Measurements from ENCODE around the gene IGF2. TPM values are rescaled to one million over a fixed set of nuclear protein-coding genes. Genes with fewer than 3 reads are reported as not detected.

IGF2 gene
- total and polyA plus RNA-seq, 10 of the 15 experiments (the other 5 are each of a cell fraction or from before 2014, with no cell fraction given) = 0.41 TPM; not detected in 9

DNA sequence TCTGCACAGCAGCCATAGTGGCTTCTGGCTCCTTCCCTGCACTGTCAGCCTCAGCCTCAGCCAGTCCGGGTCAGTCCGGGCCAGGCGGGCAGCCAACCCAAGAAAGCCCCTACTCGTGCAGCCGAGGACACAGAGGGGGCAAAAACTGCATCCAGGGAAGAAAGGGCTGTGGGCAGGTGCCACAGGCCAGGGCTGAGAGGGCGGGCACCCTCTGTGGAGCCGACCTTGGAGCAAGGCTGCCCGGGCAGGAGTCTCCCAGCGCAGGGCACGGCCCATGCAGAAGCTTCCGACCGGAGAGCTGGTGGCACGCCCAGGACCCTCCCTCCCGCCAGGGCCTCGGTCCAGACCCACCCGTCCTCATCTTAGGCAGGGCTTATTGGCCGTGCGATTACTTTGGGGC lies 42.9 kb upstream of the IGF2 start (continued):
- no peak for TF ChIP-seq STAT3 (IDR thresholded peaks at IDR 0.05; ENCODE audit: low read depth, low read length)
- TF ChIP-seq TCF3 (IDR thresholded peaks at IDR 0.05; ENCODE audit: borderline replicate concordance, insufficient read depth, low read depth, low read length) = no peak
- no peak for TF ChIP-seq BACH1 (IDR thresholded peaks at IDR 0.05; ENCODE audit: borderline replicate concordance)
- TF ChIP-seq, protein P1, sequence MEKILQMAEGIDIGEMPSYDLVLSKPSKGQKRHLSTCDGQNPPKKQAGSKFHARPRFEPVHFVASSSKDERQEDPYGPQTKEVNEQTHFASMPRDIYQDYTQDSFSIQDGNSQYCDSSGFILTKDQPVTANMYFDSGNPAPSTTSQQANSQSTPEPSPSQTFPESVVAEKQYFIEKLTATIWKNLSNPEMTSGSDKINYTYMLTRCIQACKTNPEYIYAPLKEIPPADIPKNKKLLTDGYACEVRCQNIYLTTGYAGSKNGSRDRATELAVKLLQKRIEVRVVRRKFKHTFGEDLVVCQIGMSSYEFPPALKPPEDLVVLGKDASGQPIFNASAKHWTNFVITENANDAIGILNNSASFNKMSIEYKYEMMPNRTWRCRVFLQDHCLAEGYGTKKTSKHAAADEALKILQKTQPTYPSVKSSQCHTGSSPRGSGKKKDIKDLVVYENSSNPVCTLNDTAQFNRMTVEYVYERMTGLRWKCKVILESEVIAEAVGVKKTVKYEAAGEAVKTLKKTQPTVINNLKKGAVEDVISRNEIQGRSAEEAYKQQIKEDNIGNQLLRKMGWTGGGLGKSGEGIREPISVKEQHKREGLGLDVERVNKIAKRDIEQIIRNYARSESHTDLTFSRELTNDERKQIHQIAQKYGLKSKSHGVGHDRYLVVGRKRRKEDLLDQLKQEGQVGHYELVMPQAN (conservative IDR thresholded peaks at IDR 0.05) = no peak
- no peak for TF ChIP-seq EP300 (IDR thresholded peaks at IDR 0.05; ENCODE audit: borderline replicate concordance in 1 of 2, control insufficient read depth in 1 of 2, low read depth in 2 of 2, low read length in 2 of 2)
- TF ChIP-seq SRF (IDR thresholded peaks at IDR 0.05; ENCODE audit: low read depth in 2 of 2, low read length in 2 of 2) = no peak
- TF ChIP-seq ZNF274 (IDR thresholded peaks at IDR 0.05; ENCODE audit: insufficient read depth, insufficient read length) = no peak

DNA sequence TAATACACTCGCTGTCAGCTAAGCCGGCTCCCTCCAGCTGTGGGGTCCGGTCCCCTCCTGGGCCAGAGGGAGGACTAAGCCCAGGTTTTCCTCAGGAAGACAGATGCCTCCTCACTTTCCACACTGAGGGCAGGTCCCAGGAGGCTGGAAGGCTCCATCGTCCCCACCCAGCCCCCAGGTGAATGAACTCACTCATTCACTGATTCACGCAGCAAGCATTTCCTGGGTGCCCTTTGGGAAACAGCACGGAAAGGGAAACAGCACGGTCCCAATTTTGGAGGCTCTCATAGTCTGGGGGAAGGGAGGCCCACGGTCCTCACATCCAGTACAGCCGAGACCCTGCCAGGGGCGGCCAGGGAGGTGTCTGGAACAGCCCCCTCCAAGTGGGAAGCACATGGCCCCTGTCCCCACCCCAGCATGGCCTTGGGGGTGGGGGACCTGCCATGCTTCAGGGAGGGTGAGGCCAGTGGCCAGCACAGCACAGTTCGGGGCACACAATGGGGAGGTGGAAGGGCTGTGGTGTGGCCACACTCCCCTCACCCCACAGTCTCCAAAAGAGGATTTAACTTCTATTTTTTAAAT lies 41.7 kb upstream of the IGF2 start:
- Histone ChIP-seq H3K9me3 (replicated peaks; ENCODE audit: control insufficient read depth, insufficient read depth, low read length) (no peaks in the 10 kb centered on the region), H3K9ac (ENCODE audit: control insufficient read depth, insufficient read depth, low read length) (no peak overlapping the region), H3K79me2 (ENCODE audit: control insufficient read depth, insufficient read depth, low read length) (no peaks in the 10 kb centered on the region), H2AFZ (ENCODE audit: control insufficient read depth, low read depth, low read length) (no peak overlapping the region), H3K4me2 (ENCODE audit: control insufficient read depth, insufficient read depth) (no peak overlapping the region), H3K4me3 (no peak overlapping the region), H3K27ac (ENCODE audit: control insufficient read depth, insufficient read depth) (no peak overlapping the region), H3K4me1 (ENCODE audit: control insufficient read depth, insufficient read depth, low read length) (no peaks in the 10 kb centered on the region), H3K27me3 (replicated peaks in 1 of 2; ENCODE audit: control insufficient read depth in 2 of 2, insufficient read depth in 2 of 2, low read length in 1 of 2) (no peaks in the 10 kb centered on the region; a peak in 1 of 4 replicates), H4K20me1 (ENCODE audit: control insufficient read depth, insufficient read depth) (no peaks in the 10 kb centered on the region), H3K36me3 (ENCODE audit: control insufficient read depth in 2 of 2, insufficient read depth in 2 of 2, low read length in 1 of 2) (no peaks in the 10 kb centered on the region)
- in situ Hi-C loops (cut with MboI) (no loop called here), intact Hi-C loops (cut with micrococcal nuclease; ENCODE audit: unreplicated experiment) (no loop called here)
- FAIRE-seq (no peak), DNase-seq (ENCODE audit: low read depth, low spot score) (no peak), ATAC-seq (no peak)
- no peak for TF ChIP-seq BCL11A (IDR thresholded peaks at IDR 0.05; ENCODE audit: low read depth, low read length)
- no peak for TF ChIP-seq CREM (IDR thresholded peaks at IDR 0.05; ENCODE audit: low read depth)
- TF ChIP-seq JUNB (IDR thresholded peaks at IDR 0.05) = no peak
- no peak for TF ChIP-seq PAX5 (IDR thresholded peaks at IDR 0.05; ENCODE audit: borderline replicate concordance, low read depth, low read length)
- no peak for TF ChIP-seq NBN (IDR thresholded peaks at IDR 0.05)
- TF ChIP-seq, protein P2, sequence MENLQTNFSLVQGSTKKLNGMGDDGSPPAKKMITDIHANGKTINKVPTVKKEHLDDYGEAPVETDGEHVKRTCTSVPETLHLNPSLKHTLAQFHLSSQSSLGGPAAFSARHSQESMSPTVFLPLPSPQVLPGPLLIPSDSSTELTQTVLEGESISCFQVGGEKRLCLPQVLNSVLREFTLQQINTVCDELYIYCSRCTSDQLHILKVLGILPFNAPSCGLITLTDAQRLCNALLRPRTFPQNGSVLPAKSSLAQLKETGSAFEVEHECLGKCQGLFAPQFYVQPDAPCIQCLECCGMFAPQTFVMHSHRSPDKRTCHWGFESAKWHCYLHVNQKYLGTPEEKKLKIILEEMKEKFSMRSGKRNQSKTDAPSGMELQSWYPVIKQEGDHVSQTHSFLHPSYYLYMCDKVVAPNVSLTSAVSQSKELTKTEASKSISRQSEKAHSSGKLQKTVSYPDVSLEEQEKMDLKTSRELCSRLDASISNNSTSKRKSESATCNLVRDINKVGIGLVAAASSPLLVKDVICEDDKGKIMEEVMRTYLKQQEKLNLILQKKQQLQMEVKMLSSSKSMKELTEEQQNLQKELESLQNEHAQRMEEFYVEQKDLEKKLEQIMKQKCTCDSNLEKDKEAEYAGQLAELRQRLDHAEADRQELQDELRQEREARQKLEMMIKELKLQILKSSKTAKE (IDR thresholded peaks at IDR 0.05; ENCODE audit: low read depth, poor library complexity, severe bottlenecking) = no peak
- TF ChIP-seq, protein P3, sequence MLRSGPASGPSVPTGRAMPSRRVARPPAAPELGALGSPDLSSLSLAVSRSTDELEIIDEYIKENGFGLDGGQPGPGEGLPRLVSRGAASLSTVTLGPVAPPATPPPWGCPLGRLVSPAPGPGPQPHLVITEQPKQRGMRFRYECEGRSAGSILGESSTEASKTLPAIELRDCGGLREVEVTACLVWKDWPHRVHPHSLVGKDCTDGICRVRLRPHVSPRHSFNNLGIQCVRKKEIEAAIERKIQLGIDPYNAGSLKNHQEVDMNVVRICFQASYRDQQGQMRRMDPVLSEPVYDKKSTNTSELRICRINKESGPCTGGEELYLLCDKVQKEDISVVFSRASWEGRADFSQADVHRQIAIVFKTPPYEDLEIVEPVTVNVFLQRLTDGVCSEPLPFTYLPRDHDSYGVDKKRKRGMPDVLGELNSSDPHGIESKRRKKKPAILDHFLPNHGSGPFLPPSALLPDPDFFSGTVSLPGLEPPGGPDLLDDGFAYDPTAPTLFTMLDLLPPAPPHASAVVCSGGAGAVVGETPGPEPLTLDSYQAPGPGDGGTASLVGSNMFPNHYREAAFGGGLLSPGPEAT (IDR thresholded peaks at IDR 0.05; ENCODE audit: low read depth) = no peak
- ChIA-PET POLR2A (no interaction called here), SMC1A (ENCODE audit: uncharacterized antibody, unreplicated experiment) (no interaction called here), RAD21 (ENCODE audit: unreplicated experiment) (no interaction called here), CTCF (no interaction called here)
- WGBS (ENCODE audit: insufficient coverage, insufficient replicate concordance, low lambda C conversion rate, missing lambda C conversion rate) = 19% methylated on average over 11 of the region's 11 CpGs
- BruUV-seq (replicated peaks) = no TSS peak

Measured in GM12878 (cell line).